HG03460 (cell line): ENCODE results near the gene PURB.
"Not testable (repeated sequence)": the region's sequence is repeated elsewhere in the genome, so short reads cannot be mapped to it uniquely, and the experiment has no call there.

Source experiments
- ATAC-seq: cut with Tn5 transposase; IDR thresholded peaks from one replicate; pipeline ENCODE4 v1.9.1; 2021; ENCODE audit not compliant: unreplicated experiment

Gene PURB

GRCh38 chr7:44893710-44894234, 8.4 kb upstream of the PURB start:
- ATAC-seq = no peak

GRCh38 chr7:44891791-44892190, 6.5 kb upstream of the PURB start:
- no peak for ATAC-seq

- no peak for ATAC-seq
Observed at GRCh38 chr7:44891372-44891771, 6.0 kb upstream of the PURB start.

- ATAC-seq = no peak
Observed at GRCh38 chr7:44889086-44889781, 3.9 kb upstream of the PURB start.

GRCh38 chr7:44887293-44887692, 2.0 kb upstream of the PURB start:
- ATAC-seq = no peak

GRCh38 chr7:44884621-44885393, 523 bp downstream of the PURB start:
- peak; percentile 22 for ATAC-seq

- no peak for ATAC-seq
Observed at GRCh38 chr7:44883961-44884620, 1.2 kb downstream of the PURB start.

- no peak for ATAC-seq
Observed at GRCh38 chr7:44882899-44883298, 2.4 kb downstream of the PURB start.

GRCh38 chr7:44881610-44882009, 3.7 kb downstream of the PURB start:
- ATAC-seq = no peak

GRCh38 chr7:44881066-44881600, 4.2 kb downstream of the PURB start:
- ATAC-seq = no peak

GRCh38 chr7:44880317-44881018, 4.9 kb downstream of the PURB start:
- no peak for ATAC-seq

- no peak for ATAC-seq
Observed at GRCh38 chr7:44876393-44876792, 8.9 kb downstream of the PURB start.

- ATAC-seq = no peak
Observed at GRCh38 chr7:44875241-44875640, 10.1 kb downstream of the PURB start.

GRCh38 chr7:44872787-44873186, 12.5 kb downstream of the PURB start:
- no peak for ATAC-seq

GRCh38 chr7:44871918-44872317, 13.4 kb downstream of the PURB start:
- not testable (repeated sequence) for ATAC-seq

- not testable (repeated sequence) for ATAC-seq
Observed at GRCh38 chr7:44870780-44871179, 14.6 kb downstream of the PURB start.

- not testable (repeated sequence) for ATAC-seq
Observed at GRCh38 chr7:44870336-44870735, 15.0 kb downstream of the PURB start.

GRCh38 chr7:44867073-44867995, 18.0 kb downstream of the PURB start:
- no peak for ATAC-seq

- not testable (repeated sequence) for ATAC-seq
Observed at GRCh38 chr7:44861949-44862348, 23.4 kb downstream of the PURB start.

GRCh38 chr7:44858161-44858560, 27.2 kb downstream of the PURB start:
- ATAC-seq = no peak
